HCT116 (cell line): Measurements from ENCODE around the gene ALDH3B1. TPM values are rescaled to one million over a fixed set of nuclear protein-coding genes. Genes with fewer than 3 reads are reported as not detected.
A peak's percentile ranks its signal among the peaks of the same experiment; 100 is the strongest.
"Not testable (repeated sequence)": the region's sequence is repeated elsewhere in the genome, so short reads cannot be mapped to it uniquely, and the experiment has no call there.

Experiments used
- ATAC-seq: fragments of 200-7000 bp; cut with Tn5 transposase; 2 replicates; pipeline ENCODE4 v1.9.1; 2020; ENCODE audit warnings: mild to moderate bottlenecking, moderate library complexity
- BruUV-seq: library from RNA; stranded (reverse); fragments of 400-500 nt; replicated peaks from 2 replicates; lab custom pipeline; 2021; lab: Mats Ljungman, UMichigan
- CTCF ChIA-PET: fragments of 300-600 bp; sonication (Branson Sonifier 250); formaldehyde crosslinking; loops from one replicate; lab custom pipeline; 2021; ENCODE audit warnings: antibody characterized with exemption; lab: Charles Lee
- POLR2A ChIA-PET: fragments of 300-600, 350-600 bp; sonication (Branson Sonifier 250); formaldehyde crosslinking; loops from one replicate; lab custom pipeline; 2021; ENCODE audit warnings: antibody characterized with exemption; lab: Charles Lee
- RAD21 ChIA-PET, 2 experiments: fragments of 300-600 bp; sonication (Branson Sonifier 250); formaldehyde crosslinking; loops; one replicate each; lab custom pipeline; 2023; ENCODE audit warnings: low total read pairs in 2 of 2; ENCODE audit not compliant: uncharacterized antibody in 2 of 2, unreplicated experiment in 2 of 2, low non-redundant PET in 1 of 2; lab: Charles Lee
- DNase-seq: peaks from one replicate; pipeline ENCODE4 v3.0.0-alpha.2; 2010; ENCODE audit warnings: low read depth, low spot score
- H2AFZ ChIP-seq: fragments of 200-600 bp; shearing (Covaris generic), sonication (generic); 2 replicates; pipeline ENCODE4 v1.6.1; 2017; ENCODE audit warnings: low read depth, mixed run types, mixed read lengths, antibody characterized with exemption, low read length; ENCODE audit not compliant: poor library complexity, severe bottlenecking
- H3K27ac ChIP-seq: 2 replicates; pipeline ENCODE4 v1.5.1; 2012; ENCODE audit warnings: low read depth, low read length
- H3K27me3 ChIP-seq: fragments of 200-600 bp; sonication (generic); 2 replicates; pipeline ENCODE4 v1.6.1; 2016; ENCODE audit warnings: mixed run types, low read length, mixed read lengths; ENCODE audit not compliant: insufficient read depth
- H3K36me3 ChIP-seq, 2 experiments: fragments of 200-500 bp in 1 of 2; fragments of 200-600 bp in 1 of 2; sonication (Bioruptor generic) in 1 of 2; sonication (generic) in 1 of 2; 2 replicates each; pipeline versions ENCODE4 v1.5.1 to v1.6.1; 2014 to 2016; ENCODE audit warnings: low read length in 2 of 2, inconsistent platforms in 1 of 2, mixed read lengths in 1 of 2, mixed run types in 1 of 2; ENCODE audit not compliant: insufficient read depth in 2 of 2, control insufficient read depth in 1 of 2
- H3K4me1 ChIP-seq, 2 experiments: fragments of 200-600 bp in 1 of 2; sonication (generic) in 1 of 2; 2 replicates each; pipeline versions ENCODE4 v1.5.1 to v1.6.1; 2012 to 2017; ENCODE audit warnings: low read length in 2 of 2, inconsistent platforms in 1 of 2, mild to moderate bottlenecking in 1 of 2, mixed read lengths in 1 of 2, mixed run types in 1 of 2, moderate library complexity in 1 of 2; ENCODE audit not compliant: insufficient read depth in 2 of 2, control insufficient read depth in 1 of 2
- H3K4me2 ChIP-seq: fragments of 200-600 bp; sonication (generic); 2 replicates; pipeline ENCODE4 v1.6.1; 2017; ENCODE audit warnings: mixed run types, low read length, mixed read lengths
- H3K4me3 ChIP-seq, 2 experiments: fragments of 200-600 bp in 1 of 2; sonication (generic) in 1 of 2; replicated peaks in 1 of 2; 2 replicates each; pipeline ENCODE4 v1.5.1; 2011 to 2016; ENCODE audit warnings: low read length in 2 of 2, control low read depth in 1 of 2, low read depth in 1 of 2, mild to moderate bottlenecking in 1 of 2, mixed read lengths in 1 of 2, mixed run types in 1 of 2
- H3K79me2 ChIP-seq: fragments of 200-600 bp; sonication (generic); 2 replicates; pipeline ENCODE4 v1.6.1; 2017; ENCODE audit warnings: mild to moderate bottlenecking, mixed run types, low read length, moderate library complexity, mixed read lengths; ENCODE audit not compliant: insufficient read depth
- H3K9ac ChIP-seq: fragments of 200-600 bp; sonication (generic); 2 replicates; pipeline ENCODE4 v1.6.1; 2016; ENCODE audit warnings: low read length, mixed read lengths
- H3K9me2 ChIP-seq: fragments of 200-600 bp; sonication (generic), shearing (Covaris generic); 2 replicates; pipeline ENCODE4 v1.6.1; 2017; ENCODE audit warnings: mixed run types, mild to moderate bottlenecking, moderate library complexity; ENCODE audit not compliant: insufficient read depth
- H3K9me3 ChIP-seq, 2 experiments: fragments of 200-500 bp in 1 of 2; fragments of 200-600 bp in 1 of 2; sonication (Bioruptor generic) in 1 of 2; sonication (generic) in 1 of 2; 2 replicates each; pipeline ENCODE4 v1.6.1; 2014 to 2017; ENCODE audit warnings: low read length in 2 of 2, mixed read lengths in 2 of 2, inconsistent platforms in 1 of 2, low read depth in 1 of 2, mild to moderate bottlenecking in 1 of 2, mixed run types in 1 of 2, moderate library complexity in 1 of 2; ENCODE audit not compliant: control insufficient read depth in 1 of 2, insufficient read depth in 1 of 2
- H4K20me1 ChIP-seq: fragments of 200-600 bp; sonication (generic), shearing (Covaris generic); 2 replicates; pipeline ENCODE4 v1.6.1; 2017; ENCODE audit warnings: mixed run types, mild to moderate bottlenecking, moderate library complexity; ENCODE audit not compliant: insufficient read depth
- MAX ChIP-seq: IDR thresholded peaks from 2 replicates; pipeline ENCODE4 v1.6.1; 2012
- intact Hi-C: fragments of 100-400 bp; cut with micrococcal nuclease; formaldehyde crosslinking; loops from 2 replicates; pipeline ENCODE4 v1.10.0; 2022
- total RNA-seq: library from RNA; stranded (reverse); gene quantifications from one replicate; pipeline ENCODE4 v1.2.1, GENCODE V29; 2021; ENCODE audit not compliant: unreplicated experiment
- TF ChIP-seq, protein P1 (sequence below), 3 experiments: fragments of 200-600 bp in 1 of 3; sonication (generic) in 1 of 3; IDR thresholded peaks in 2 of 3; conservative IDR thresholded peaks in 1 of 3; 2 replicates each; pipeline ENCODE4 v1.5.1; 2012 to 2017; ENCODE audit warnings: low read depth in 2 of 3, low read length in 2 of 3, antibody characterized with exemption in 1 of 3, borderline replicate concordance in 1 of 3, control low read depth in 1 of 3, mild to moderate bottlenecking in 1 of 3, mixed read lengths in 1 of 3, mixed run types in 1 of 3, moderate library complexity in 1 of 3; ENCODE audit not compliant: insufficient read depth in 1 of 3

ALDH3B1 gene
- total RNA-seq, 1 experiment from 2014 or later = 25.5 TPM

DNA sequence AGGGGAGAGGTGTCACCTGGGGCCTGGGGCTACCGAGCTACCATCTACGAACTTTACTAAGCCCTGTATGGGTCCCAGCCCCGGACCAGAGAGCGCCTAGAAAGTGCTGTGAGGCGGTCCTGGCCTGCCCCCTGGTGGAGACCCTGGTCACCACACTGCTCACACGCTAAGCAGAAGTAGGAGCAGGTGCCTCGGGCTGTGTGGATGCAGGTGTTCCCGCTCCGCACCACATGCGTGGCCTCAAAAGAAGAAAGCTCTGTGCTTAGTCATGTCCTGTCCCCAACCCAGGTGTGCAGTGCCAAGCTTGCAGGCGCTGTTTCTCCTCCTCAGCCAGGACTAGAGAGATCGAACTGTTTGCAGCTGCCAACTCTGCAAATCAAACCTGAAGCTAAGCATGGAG is 16.3 kb upstream of the ALDH3B1 start:
- H3K27me3 ChIP-seq, H3K4me2 ChIP-seq, ATAC-seq, H4K20me1 ChIP-seq, H3K4me3 ChIP-seq, RAD21 ChIA-PET, H2AFZ ChIP-seq, H3K27ac ChIP-seq, H3K9ac ChIP-seq, POLR2A ChIA-PET, BruUV-seq, H3K9me3 ChIP-seq, H3K9me2 ChIP-seq, H3K79me2 ChIP-seq, H3K36me3 ChIP-seq, DNase-seq: not testable (repeated sequence)
- intact Hi-C loops = loop anchor here (10.0 kb wide), 1 partner anchor 139 kb away; no protein-coding TSS in a partner anchor
- H3K4me1 ChIP-seq = peaks cover 13 to 29% of the 10 kb centered on the region in 2 experiments; a peak in 3 of 4 replicates
- TF ChIP-seq MAX = peak; percentile 65
- TF ChIP-seq, protein P1, sequence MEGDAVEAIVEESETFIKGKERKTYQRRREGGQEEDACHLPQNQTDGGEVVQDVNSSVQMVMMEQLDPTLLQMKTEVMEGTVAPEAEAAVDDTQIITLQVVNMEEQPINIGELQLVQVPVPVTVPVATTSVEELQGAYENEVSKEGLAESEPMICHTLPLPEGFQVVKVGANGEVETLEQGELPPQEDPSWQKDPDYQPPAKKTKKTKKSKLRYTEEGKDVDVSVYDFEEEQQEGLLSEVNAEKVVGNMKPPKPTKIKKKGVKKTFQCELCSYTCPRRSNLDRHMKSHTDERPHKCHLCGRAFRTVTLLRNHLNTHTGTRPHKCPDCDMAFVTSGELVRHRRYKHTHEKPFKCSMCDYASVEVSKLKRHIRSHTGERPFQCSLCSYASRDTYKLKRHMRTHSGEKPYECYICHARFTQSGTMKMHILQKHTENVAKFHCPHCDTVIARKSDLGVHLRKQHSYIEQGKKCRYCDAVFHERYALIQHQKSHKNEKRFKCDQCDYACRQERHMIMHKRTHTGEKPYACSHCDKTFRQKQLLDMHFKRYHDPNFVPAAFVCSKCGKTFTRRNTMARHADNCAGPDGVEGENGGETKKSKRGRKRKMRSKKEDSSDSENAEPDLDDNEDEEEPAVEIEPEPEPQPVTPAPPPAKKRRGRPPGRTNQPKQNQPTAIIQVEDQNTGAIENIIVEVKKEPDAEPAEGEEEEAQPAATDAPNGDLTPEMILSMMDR (IDR thresholded peaks at IDR 0.05 in 2 of 3, conservative IDR thresholded peaks at IDR 0.05 in 1 of 3; ENCODE audit: borderline replicate concordance in 1 of 3, insufficient read depth in 1 of 3, low read depth in 2 of 3, low read length in 2 of 3) = peak; percentile 45 to 53 (median 52); a peak in 5 of 6 replicates
- CTCF ChIA-PET = interaction anchor here (1.5 to 1.8 kb wide), 2 partner anchors 38 to 305 kb away, joined by 4 to 7 read pairs; no protein-coding TSS in a partner anchor

GRCh38 chr11:67994387-67994786 is 15.7 kb upstream of the ALDH3B1 start:
- CTCF ChIA-PET = interaction anchor here (1.5 to 1.8 kb wide), 2 partner anchors 39 to 304 kb away, joined by 4 to 7 read pairs; no protein-coding TSS in a partner anchor
- H3K9ac ChIP-seq, H2AFZ ChIP-seq, H3K4me2 ChIP-seq, H3K36me3 ChIP-seq, H3K27me3 ChIP-seq, H3K9me2 ChIP-seq, DNase-seq, H3K4me3 ChIP-seq, BruUV-seq, H4K20me1 ChIP-seq, POLR2A ChIA-PET, H3K9me3 ChIP-seq, H3K27ac ChIP-seq, ATAC-seq, H3K79me2 ChIP-seq, RAD21 ChIA-PET: not testable (repeated sequence)
- intact Hi-C loops = loop anchor here (10.0 kb wide), 1 partner anchor 140 kb away; no protein-coding TSS in a partner anchor
- peaks cover 13 to 29% of the 10 kb centered on the region in 2 experiments; a peak in 3 of 4 replicates for H3K4me1 ChIP-seq

DNA sequence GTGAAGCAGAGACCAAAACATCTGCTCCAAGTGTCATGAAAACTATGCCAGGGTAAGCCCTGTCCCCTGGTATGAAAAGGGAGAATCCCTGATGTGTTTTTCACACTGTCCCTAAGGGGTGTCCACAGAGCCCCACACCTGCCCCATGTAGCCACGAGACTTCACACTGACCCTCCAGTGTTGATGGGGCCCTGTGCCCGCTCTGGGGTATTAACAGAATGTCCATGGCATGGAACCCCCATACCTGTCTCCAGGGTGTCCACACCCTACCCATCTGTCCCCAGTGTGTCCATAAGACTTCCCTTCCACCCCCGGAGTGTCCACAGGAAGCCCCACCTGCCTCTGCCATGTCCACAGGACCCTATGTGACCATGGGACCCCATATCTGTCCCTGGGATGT is 15.0 kb upstream of the ALDH3B1 start:
- H3K27me3 ChIP-seq, DNase-seq, H3K9me3 ChIP-seq, H2AFZ ChIP-seq, H3K4me3 ChIP-seq, BruUV-seq, H3K27ac ChIP-seq, H3K9ac ChIP-seq, H3K4me2 ChIP-seq, RAD21 ChIA-PET, H4K20me1 ChIP-seq, H3K79me2 ChIP-seq, ATAC-seq, H3K36me3 ChIP-seq, POLR2A ChIA-PET, H3K9me2 ChIP-seq: not testable (repeated sequence)
- CTCF ChIA-PET = interaction anchor here (1.8 kb wide), 1 partner anchor 40 kb away, joined by 7 read pairs; no protein-coding TSS in a partner anchor
- peaks cover 13 to 29% of the 10 kb centered on the region in 2 experiments; a peak in 3 of 4 replicates for H3K4me1 ChIP-seq
- intact Hi-C loops = loop anchor here (10.0 kb wide), 1 partner anchor 140 kb away; no protein-coding TSS in a partner anchor
